Cortex of kidney (tissue), 1 donor: ENCODE data around the gene C2CD5.
"Not testable (repeated sequence)": the region's sequence is repeated elsewhere in the genome, so short reads cannot be mapped to it uniquely, and the experiment has no call there.

Experiments used
- DNase-seq: peaks from one replicate; lab custom pipeline; 2025; lab: John Stamatoyannopoulos, UW

C2CD5 gene

GRCh38 chr12:22477894-22478287 is 66.5 kb downstream of the C2CD5 start:
- no peak for DNase-seq

DNA sequence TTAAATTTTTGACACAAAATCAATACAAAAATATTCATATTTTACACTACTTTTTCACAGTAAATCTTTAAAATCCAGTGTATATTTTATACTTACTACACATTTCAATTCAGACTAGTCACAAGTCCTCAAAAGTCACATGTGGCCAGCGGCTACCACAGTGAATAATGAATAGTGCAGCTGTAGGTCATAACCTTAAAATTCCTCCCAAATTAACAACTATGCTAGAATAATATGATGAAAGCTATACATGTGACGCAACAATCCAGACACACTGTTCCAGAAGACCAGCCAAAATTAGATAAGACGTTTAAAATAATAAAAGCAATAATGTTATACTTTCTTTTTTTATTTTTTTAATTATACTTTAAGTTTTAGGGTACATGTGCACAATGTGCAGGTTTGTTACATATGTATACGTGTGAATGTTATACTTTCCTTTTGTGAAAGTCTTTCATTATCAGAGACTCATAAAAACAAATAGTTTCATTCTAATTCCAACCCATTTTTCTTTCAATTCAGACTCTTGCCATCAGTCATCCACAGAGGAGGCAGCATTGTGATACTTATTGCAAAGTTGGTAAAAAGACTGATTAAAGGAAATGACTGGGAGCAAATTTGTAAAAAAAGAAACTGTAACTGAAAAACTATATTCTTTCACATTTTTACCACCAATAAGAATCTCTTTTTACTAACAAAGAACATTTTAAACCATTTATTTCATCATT is 67.0 kb downstream of the C2CD5 start:
- DNase-seq: no peak

- DNase-seq: no peak
These were observed 68.2 kb downstream of the C2CD5 start for GRCh38 chr12:22476133-22476532.

DNA sequence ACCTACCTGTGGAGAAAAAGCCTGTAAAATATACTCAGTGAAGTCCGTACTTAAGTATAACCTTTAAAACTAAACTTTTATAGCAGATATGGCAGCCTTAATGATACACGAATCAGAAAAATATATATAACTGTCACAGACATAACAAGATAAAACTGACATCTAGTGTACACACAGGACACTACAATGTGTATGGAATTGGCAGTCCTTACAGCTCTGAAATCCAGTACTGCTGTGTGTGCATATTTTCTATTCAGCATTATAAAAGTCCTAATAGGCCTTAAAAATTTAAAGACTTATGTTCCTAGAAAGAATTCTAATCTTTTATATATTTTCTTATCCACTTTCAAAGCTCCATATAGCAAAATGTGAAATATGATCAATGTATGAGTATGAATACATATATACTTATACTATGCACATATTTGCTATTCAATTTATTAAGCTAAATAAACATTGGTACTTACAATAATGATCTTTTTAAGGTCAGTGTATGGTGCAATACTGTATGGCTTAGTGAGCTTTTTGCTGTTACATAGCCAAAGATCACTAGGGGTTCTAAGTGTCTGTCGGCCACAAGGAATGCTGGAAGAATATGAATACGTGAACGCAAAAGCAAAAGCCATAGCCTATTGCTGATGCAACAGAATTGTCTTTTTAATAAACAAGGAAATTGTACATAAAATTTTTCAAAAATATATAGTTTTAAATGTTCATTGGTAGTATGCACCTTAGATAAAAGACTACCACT is 69.2 kb downstream of the C2CD5 start:
- no peak for DNase-seq

DNA sequence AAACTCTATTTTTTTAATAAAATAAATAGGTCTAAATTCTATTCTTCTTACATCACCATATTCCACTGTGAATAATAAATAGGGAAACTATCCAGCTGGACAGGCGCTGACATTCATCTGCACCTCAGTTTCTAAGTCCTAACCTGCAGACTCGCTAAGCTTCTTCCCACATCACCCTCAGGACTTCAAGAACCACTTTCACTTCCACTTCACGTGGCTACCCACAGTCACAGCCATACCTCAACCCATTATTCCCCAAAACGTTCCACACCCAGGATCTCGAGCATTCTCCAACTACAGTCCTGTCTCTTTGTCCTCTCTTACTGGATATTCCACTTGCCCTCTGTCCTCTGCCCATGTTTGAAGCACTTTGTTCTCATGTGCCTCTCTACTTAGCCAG is 71.1 kb downstream of the C2CD5 start:
- DNase-seq: no peak

DNA sequence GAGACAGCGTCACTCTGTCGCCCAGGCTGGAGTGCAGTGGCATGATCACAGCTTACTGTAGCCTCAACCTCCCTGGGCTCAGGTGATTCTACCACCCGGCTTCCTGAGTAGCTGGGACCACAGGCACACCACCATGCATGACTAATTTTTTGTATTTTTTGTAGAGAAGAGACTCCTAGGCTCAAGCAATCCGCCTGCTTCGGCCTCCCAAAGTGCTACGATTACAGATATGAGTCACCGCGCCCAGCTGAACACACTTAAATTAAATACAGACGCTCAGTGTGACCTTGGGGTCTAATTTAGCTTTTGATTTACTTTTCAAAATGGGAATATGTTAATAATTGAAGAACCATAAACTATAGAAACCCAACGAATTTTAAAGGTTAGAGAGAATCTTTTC is 77.2 kb downstream of the C2CD5 start:
- no peak for DNase-seq

DNA sequence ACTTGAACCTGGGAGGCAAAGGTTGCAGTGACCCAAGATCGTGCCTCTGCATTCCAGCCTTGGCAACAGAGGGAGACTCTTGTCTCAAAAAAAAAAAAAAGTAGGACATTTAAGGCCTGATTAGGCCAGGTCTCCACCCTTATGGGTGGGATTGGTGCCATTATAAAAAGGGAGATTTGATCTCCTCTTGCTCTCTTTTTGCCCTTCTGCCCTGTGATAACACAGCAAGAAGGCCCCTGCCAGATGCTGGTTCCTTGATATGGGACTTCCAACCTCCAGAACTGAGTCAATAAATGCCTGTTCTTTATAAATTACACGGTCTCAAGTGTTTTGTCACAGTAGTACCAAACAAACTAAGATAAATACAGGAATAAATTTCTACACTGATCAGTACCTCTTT is 81.0 kb downstream of the C2CD5 start:
- no peak for DNase-seq

- no peak for DNase-seq
These were observed 82.6 kb downstream of the C2CD5 start for GRCh38 chr12:22461786-22462185.

- DNase-seq: no peak
These were observed 84.4 kb downstream of the C2CD5 start for GRCh38 chr12:22459838-22460490.

DNA sequence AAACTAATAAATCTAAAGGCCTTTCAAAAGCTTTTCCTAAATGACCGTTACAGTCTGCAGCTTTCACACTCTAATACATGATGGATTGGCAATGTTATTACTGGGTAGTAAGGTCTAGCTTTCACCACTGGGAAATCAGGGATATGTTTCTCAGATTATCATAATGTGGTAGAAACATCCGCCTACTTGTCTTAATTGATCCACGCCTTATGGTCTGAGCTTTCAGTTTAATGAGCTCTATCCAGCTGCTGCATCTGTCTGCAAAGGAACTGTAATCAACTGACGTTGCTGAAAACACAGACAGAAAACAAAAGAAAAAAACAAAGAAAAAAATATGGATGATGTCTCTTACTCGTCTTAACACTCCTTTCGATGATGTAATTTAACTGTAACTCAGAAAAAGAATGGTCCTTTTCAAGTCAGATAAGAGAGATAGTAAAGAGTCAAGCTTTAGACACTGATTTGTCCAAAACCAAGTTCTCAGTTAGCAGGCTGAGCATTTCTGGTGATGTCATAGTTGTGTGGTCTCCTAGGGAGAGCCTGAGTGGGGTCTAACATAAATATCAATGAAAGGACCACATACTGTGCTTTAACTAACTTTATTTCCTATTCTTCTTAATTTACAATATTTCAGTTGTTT is 85.9 kb downstream of the C2CD5 start:
- DNase-seq: no peak

DNA sequence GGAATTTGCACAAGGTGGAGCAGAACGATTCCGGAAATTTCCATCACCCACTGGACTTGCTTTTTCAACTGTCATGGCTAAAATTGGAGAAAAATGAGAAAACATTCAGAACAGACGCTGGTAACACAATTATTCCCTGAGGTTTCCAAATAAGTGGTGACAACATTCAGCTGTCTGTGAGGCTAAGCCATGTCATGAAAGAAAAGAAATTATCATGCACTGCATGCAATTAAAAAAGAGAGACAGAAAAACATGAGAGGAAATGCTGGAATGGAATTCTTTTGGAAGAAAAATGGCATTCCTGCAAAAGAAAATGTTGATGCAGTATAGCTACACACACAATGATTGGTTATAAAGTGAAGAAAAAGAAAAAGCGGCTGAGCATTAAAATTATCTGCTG is 87.3 kb downstream of the C2CD5 start:
- DNase-seq: no peak

DNA sequence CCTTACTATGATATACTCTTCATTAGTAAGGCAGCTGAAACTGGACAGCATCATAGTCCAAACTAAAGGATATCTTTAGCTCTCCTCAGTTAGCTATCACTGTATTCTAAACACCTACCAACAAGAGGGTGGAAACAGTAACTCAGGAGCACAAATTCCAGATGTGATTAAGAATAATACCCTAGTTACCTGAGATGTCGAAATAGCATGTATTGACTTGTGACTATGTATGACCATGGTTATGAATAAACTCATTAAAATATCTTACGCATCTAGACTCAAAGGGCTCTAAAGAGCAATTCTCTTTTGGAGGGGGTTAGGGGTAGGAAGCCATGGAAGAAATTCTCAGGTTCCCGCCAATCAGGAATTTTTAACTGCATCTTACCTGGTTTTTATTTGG is 90.8 kb downstream of the C2CD5 start:
- no peak for DNase-seq

GRCh38 chr12:22447223-22447622 is 97.1 kb downstream of the C2CD5 start:
- no peak for DNase-seq

DNA sequence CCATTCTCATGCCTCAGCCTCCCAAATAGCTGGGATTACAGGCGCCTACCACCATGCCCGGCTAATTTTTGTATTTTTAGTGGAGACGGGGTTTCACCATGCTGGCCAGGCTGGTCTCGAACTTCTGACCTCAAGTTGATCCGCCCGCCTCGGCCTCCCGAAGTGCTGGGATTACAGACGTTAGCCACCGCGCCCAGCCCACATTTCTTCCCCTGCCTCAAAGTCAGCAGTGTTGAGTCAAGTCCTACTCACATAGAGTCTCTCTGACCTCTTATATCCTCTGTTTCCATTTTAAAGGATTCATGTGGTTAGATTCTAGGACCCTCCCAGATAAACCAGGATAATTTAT is 100.1 kb downstream of the C2CD5 start:
- DNase-seq: not testable (repeated sequence)

DNA sequence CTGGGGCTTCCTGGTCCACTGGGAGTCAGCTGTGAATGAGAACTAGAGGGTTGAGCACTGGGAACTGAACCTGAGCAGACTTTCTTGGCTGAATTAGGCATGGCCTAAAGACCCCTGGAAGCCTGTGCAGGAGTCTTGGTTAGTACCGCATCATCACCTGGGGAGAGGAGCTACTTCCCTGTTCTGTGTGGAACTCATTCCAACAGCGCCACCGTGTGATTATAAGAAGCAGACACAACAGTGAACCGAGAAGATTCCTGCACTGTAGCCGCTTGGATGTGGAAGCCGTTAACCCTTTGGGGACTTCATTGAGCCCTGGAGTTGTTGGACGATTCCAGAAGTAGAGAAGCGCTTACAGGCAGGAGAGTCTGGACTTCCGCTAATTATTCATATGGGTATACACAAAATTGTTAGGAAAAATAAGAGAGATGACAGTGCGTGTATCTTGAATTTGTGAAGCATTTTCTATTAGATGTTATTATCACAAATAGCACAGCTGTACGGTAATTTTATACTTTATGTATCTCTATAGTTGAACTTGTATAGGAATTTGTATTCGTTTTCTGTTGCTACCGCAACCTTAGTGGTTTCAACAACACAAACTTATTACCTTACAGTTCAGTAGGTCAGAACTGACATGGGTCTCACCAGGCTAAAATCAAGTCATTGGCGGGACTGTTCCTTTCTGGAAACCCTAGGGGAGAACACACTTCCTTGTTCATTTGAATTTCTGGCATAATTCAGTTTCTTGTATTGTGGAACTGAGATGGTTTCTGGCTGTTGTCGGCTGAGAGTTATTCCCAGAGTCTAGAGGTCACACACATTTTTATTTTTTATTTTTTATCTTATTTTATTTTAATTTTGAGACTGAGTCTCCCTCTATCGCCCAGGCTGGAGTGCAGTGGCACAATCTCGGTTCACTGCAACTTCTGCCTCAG is 100.7 kb downstream of the C2CD5 start:
- no peak for DNase-seq

DNA sequence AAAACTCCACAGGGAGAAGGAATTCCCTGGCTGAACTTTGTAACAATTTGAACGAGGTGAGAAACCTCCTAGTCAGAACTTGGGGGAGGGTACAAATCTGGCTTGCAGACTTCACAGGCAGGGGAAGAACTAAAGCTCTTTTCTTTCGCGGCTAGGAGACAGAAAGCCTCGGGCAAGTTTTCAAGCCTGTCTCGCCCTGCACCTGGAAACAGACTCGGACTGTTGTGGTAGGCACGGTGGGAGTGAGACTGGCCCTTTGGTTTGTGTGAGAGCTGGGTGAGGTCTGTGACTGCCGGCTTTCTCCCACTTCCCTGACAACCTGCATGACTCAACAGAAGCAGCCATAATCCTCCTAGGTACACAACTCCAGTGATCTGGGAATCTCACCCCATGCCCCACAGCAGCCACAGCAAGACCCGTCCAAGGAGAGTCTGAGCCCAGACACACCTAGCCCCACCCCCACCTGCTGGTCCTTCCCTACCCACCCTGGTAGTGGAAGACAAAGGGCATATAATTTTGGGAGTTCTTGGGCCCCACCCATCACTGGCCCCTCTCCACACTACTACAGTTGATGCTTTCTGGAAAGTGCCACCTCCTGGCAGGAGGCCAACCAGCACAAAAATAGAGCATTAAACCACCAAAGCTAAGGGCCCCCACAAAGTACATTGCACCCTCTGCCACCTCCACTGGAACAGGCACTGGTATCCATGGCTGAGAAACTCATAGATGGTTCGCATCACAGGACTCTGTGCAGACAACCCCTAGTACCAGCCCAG is 107.1 kb downstream of the C2CD5 start:
- DNase-seq: no peak

GRCh38 chr12:22435583-22435982 is 108.8 kb downstream of the C2CD5 start:
- no peak for DNase-seq

DNA sequence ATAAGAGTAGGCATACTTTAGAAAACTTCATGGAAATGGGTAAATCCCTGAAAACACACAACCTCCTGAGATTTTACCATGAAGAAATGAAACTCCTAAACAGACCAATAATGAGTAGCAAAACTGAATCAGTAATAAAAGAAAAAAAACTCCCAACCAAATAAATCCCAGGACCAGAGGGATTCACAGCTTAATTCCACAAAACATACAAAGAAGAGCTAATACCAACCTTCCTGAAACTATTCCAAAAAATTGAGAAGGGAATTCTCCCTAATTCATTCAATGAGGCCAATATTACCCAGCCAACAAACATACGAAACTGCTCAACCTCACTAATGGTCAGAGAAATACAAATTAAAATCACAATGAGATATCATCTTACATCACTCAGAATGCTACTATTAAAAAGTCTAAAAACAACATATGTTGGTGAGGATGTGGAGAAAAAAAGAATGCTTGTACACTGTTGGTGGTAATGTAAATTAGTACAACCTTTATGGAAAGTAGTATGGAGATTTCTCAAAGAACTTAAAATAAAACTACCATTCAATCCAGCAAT is 112.6 kb downstream of the C2CD5 start:
- DNase-seq: no peak

- no peak for DNase-seq
These were observed 127.5 kb downstream of the C2CD5 start for GRCh38 chr12:22416801-22417200.
